Chondrocyte (in vitro differentiated cells): Measurements from ENCODE around the gene TNRC6B. TPM values are rescaled to one million over a fixed set of nuclear protein-coding genes. Genes with fewer than 3 reads are reported as not detected.

Experiments
- DNase-seq: peaks from one replicate; pipeline ENCODE4 v3.0.0; 2021; ENCODE audit warnings: mixed read lengths, low spot score
- H3K27ac Mint-ChIP-seq: one replicate; pipeline ENCODE4 v1.8.0; 2021; ENCODE audit warnings: mild to moderate bottlenecking, moderate library complexity, mixed read lengths; ENCODE audit not compliant: unreplicated experiment
- H3K27me3 Mint-ChIP-seq: 2 replicates; pipeline ENCODE4 v1.8.0; 2021; ENCODE audit warnings: low read depth, mixed read lengths
- H3K36me3 Mint-ChIP-seq: 2 replicates; pipeline ENCODE4 v1.8.0; 2021; ENCODE audit warnings: low read depth, mixed read lengths
- H3K4me1 Mint-ChIP-seq: 2 replicates; pipeline ENCODE4 v1.8.0; 2021; ENCODE audit warnings: low read depth, mild to moderate bottlenecking, mixed read lengths
- H3K4me3 Mint-ChIP-seq: one replicate; pipeline ENCODE4 v1.8.0; 2021; ENCODE audit warnings: mild to moderate bottlenecking, moderate library complexity, mixed read lengths; ENCODE audit not compliant: unreplicated experiment
- H3K9me3 Mint-ChIP-seq: 2 replicates; pipeline ENCODE4 v1.8.0; 2021; ENCODE audit warnings: low read depth, mixed read lengths
- total RNA-seq: library from RNA; stranded (reverse); gene quantifications from 3 replicates; pipeline ENCODE4 v1.2.1, GENCODE V29; 2021
- TF ChIP-seq, protein P1 (sequence below): fragments of 200-600 bp; sonication (generic); IDR thresholded peaks from 2 replicates; pipeline ENCODE4 v1.5.0; 2021; ENCODE audit warnings: antibody characterized with exemption, mild to moderate bottlenecking, moderate library complexity

The TNRC6B gene
- total RNA-seq, 1 donor from 2014 or later: 30.9 TPM

DNA sequence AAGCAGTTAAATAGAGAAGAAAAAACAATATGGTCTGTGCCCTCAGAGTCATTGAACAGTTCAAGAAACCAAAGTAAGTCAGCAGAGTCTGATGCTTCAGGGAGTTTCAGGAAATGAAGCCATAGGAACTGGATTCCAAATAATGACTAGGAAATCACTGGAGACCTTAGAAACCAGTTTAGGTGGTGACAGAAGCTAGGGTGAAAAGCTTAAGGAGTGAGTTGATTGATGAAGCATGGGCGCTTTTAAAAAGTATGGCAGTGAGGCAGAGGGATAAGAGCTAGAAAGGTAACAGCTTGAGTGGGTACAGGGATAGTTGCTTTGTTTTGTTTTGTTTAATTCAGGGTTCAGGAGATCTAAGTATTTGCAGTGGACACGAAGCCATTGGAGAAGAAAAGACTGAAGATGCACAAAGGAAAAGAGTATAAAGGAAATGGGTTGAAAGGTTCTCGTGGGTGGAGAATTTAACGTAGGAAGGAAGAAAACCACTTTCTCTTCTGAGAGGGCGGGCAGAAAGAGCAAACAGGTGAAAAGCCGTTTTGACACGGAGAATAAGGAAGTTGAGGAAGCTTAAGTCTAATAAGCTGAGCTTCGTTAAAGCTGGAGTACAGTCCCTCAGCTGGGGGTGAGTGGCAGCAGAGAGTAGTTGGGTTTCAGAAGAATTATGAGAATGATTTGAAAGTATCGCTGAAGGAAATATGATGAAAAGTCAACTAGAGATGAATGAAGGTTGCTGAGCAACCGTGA is 207.5 kb downstream of the TNRC6B start:
- H3K36me3 Mint-ChIP-seq: no peaks in the 10 kb centered on the region
- H3K4me1 Mint-ChIP-seq: peaks cover 31% of the 10 kb centered on the region
- no peak overlapping the region for H3K4me3 Mint-ChIP-seq
- TF ChIP-seq, protein P1, sequence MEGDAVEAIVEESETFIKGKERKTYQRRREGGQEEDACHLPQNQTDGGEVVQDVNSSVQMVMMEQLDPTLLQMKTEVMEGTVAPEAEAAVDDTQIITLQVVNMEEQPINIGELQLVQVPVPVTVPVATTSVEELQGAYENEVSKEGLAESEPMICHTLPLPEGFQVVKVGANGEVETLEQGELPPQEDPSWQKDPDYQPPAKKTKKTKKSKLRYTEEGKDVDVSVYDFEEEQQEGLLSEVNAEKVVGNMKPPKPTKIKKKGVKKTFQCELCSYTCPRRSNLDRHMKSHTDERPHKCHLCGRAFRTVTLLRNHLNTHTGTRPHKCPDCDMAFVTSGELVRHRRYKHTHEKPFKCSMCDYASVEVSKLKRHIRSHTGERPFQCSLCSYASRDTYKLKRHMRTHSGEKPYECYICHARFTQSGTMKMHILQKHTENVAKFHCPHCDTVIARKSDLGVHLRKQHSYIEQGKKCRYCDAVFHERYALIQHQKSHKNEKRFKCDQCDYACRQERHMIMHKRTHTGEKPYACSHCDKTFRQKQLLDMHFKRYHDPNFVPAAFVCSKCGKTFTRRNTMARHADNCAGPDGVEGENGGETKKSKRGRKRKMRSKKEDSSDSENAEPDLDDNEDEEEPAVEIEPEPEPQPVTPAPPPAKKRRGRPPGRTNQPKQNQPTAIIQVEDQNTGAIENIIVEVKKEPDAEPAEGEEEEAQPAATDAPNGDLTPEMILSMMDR: no peak
- H3K27me3 Mint-ChIP-seq: no peaks in the 10 kb centered on the region
- H3K9me3 Mint-ChIP-seq: no peaks in the 10 kb centered on the region
- no peak for DNase-seq
- peak overlapping the region; percentile 4 for H3K27ac Mint-ChIP-seq

Other genes with a start within 250 kb of the TNRC6B start
- not detected in 3 replicates for gene TMA7B, start 217.5 kb upstream of the TNRC6B start, total RNA-seq
- 0.22 TPM in 1 of 3 replicates, not detected in the others for gene FAM83F, start 183.0 kb upstream of the TNRC6B start, total RNA-seq
- 56.3 to 62.2 TPM (median 58.1 TPM) in 3 replicates for gene ADSL, start 168.6 kb downstream of the TNRC6B start, total RNA-seq
- gene SGSM3, start 192.7 kb downstream of the TNRC6B start, total RNA-seq: 59.5 to 80.3 TPM (median 66.7 TPM) in 3 replicates